Measurements from ENCODE around the gene PEMT. TPM values are rescaled to one million over a fixed set of nuclear protein-coding genes. Genes with fewer than 3 reads are reported as not detected.
A peak's percentile ranks its signal among the peaks of the same experiment; 100 is the strongest.

Gene PEMT
- total and polyA plus RNA-seq, 2 experiments from 2014 or later: 54.8 to 55.2 TPM

DNA sequence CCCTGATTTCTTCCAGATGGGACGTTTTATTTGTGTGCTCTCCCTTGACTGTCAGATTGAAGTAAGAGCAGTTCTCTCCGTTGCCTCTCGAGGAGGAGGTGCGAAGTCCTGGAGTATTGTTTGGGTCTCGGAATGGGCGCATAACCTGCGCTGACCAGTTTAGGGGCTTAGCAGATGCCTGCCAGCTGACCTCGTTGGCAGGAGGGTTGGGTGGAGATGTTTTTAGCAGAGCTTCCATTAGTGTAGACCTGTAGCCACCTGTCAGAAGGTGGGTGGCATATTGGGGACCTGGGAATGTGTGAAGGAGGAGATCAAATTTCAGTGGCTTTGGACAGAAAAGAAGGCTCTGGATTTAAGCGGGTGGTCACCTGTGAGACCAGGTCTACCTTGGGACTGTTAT, 98.9 kb downstream of the PEMT start:
- no peak for DNase-seq (ENCODE audit: low spot score)
- peaks cover 37% of the 10 kb centered on the region for H3K4me1 Mint-ChIP-seq
- Histone ChIP-seq H3K9me2 (ENCODE audit: insufficient read depth) (no peaks in the 10 kb centered on the region), H3K27ac (ENCODE audit: low read depth) (no peak overlapping the region; the same call in 1 of the 2 replicates), H2AFZ (no peak overlapping the region), H3K79me2 (replicated peaks; ENCODE audit: insufficient read depth) (no peaks in the 10 kb centered on the region), H4K20me1 (replicated peaks; ENCODE audit: insufficient read depth) (peaks cover 35% of the 10 kb centered on the region; the same call in 1 of the 2 replicates), H3K36me3 (ENCODE audit: insufficient read depth) (peaks cover 5% of the 10 kb centered on the region), H3K4me3 (no peak overlapping the region), H3K27me3 (ENCODE audit: insufficient read depth) (peaks cover 25% of the 10 kb centered on the region), H3F3A (replicated peaks; ENCODE audit: low read depth) (peaks cover 3% of the 10 kb centered on the region), H3K4me1 (ENCODE audit: insufficient read depth) (peaks cover 29% of the 10 kb centered on the region), H3K4me2 (no peak overlapping the region)
- H3K9me3 Mint-ChIP-seq: no peaks in the 10 kb centered on the region; the same call in 2 of the 3 replicates
- H3K27me3 Mint-ChIP-seq (ENCODE audit: insufficient read depth, low read depth, poor library complexity): peaks cover 31% of the 10 kb centered on the region
- TF ChIP-seq ZNF114 (CRISPR knock-in tag; IDR thresholded peaks at IDR 0.05): no peak
- TF ChIP-seq, protein P1, sequence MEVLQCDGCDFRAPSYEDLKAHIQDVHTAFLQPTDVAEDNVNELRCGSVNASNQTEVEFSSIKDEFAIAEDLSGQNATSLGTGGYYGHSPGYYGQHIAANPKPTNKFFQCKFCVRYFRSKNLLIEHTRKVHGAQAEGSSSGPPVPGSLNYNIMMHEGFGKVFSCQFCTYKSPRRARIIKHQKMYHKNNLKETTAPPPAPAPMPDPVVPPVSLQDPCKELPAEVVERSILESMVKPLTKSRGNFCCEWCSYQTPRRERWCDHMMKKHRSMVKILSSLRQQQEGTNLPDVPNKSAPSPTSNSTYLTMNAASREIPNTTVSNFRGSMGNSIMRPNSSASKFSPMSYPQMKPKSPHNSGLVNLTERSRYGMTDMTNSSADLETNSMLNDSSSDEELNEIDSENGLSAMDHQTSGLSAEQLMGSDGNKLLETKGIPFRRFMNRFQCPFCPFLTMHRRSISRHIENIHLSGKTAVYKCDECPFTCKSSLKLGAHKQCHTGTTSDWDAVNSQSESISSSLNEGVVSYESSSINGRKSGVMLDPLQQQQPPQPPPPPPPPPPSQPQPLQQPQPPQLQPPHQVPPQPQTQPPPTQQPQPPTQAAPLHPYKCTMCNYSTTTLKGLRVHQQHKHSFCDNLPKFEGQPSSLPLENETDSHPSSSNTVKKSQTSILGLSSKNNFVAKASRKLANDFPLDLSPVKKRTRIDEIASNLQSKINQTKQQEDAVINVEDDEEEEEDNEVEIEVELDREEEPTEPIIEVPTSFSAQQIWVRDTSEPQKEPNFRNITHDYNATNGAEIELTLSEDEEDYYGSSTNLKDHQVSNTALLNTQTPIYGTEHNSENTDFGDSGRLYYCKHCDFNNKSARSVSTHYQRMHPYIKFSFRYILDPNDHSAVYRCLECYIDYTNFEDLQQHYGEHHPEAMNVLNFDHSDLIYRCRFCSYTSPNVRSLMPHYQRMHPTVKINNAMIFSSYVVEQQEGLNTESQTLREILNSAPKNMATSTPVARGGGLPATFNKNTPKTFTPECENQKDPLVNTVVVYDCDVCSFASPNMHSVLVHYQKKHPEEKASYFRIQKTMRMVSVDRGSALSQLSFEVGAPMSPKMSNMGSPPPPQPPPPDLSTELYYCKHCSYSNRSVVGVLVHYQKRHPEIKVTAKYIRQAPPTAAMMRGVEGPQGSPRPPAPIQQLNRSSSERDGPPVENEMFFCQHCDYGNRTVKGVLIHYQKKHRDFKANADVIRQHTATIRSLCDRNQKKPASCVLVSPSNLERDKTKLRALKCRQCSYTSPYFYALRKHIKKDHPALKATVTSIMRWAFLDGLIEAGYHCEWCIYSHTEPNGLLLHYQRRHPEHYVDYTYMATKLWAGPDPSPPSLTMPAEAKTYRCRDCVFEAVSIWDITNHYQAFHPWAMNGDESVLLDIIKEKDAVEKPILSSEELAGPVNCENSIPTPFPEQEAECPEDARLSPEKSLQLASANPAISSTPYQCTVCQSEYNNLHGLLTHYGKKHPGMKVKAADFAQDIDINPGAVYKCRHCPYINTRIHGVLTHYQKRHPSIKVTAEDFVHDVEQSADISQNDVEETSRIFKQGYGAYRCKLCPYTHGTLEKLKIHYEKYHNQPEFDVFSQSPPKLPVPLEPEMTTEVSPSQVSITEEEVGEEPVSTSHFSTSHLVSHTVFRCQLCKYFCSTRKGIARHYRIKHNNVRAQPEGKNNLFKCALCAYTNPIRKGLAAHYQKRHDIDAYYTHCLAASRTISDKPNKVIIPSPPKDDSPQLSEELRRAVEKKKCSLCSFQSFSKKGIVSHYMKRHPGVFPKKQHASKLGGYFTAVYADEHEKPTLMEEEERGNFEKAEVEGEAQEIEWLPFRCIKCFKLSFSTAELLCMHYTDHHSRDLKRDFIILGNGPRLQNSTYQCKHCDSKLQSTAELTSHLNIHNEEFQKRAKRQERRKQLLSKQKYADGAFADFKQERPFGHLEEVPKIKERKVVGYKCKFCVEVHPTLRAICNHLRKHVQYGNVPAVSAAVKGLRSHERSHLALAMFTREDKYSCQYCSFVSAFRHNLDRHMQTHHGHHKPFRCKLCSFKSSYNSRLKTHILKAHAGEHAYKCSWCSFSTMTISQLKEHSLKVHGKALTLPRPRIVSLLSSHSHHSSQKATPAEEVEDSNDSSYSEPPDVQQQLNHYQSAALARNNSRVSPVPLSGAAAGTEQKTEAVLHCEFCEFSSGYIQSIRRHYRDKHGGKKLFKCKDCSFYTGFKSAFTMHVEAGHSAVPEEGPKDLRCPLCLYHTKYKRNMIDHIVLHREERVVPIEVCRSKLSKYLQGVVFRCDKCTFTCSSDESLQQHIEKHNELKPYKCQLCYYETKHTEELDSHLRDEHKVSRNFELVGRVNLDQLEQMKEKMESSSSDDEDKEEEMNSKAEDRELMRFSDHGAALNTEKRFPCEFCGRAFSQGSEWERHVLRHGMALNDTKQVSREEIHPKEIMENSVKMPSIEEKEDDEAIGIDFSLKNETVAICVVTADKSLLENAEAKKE (CRISPR knock-in tag; IDR thresholded peaks at IDR 0.05): no peak
- no peak for TF ChIP-seq STAT1 (IDR thresholded peaks at IDR 0.05; ENCODE audit: unreplicated experiment)
- TF ChIP-seq NANOG (IDR thresholded peaks at IDR 0.05; ENCODE audit: borderline replicate concordance): no peak
- no peak for TF ChIP-seq EZH2phosphoT487 (IDR thresholded peaks at IDR 0.05; ENCODE audit: unreplicated experiment)
- no peak for TF ChIP-seq POLR2AphosphoS5 (IDR thresholded peaks at IDR 0.05; ENCODE audit: low read depth)
- TF ChIP-seq EZH2 (IDR thresholded peaks at IDR 0.05; ENCODE audit: low read depth, unreplicated experiment): no peak
- TF ChIP-seq, protein P2, sequence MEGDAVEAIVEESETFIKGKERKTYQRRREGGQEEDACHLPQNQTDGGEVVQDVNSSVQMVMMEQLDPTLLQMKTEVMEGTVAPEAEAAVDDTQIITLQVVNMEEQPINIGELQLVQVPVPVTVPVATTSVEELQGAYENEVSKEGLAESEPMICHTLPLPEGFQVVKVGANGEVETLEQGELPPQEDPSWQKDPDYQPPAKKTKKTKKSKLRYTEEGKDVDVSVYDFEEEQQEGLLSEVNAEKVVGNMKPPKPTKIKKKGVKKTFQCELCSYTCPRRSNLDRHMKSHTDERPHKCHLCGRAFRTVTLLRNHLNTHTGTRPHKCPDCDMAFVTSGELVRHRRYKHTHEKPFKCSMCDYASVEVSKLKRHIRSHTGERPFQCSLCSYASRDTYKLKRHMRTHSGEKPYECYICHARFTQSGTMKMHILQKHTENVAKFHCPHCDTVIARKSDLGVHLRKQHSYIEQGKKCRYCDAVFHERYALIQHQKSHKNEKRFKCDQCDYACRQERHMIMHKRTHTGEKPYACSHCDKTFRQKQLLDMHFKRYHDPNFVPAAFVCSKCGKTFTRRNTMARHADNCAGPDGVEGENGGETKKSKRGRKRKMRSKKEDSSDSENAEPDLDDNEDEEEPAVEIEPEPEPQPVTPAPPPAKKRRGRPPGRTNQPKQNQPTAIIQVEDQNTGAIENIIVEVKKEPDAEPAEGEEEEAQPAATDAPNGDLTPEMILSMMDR (conservative IDR thresholded peaks at IDR 0.05; ENCODE audit: low read depth in 2 of 2): no peak
- TF ChIP-seq, protein P3, sequence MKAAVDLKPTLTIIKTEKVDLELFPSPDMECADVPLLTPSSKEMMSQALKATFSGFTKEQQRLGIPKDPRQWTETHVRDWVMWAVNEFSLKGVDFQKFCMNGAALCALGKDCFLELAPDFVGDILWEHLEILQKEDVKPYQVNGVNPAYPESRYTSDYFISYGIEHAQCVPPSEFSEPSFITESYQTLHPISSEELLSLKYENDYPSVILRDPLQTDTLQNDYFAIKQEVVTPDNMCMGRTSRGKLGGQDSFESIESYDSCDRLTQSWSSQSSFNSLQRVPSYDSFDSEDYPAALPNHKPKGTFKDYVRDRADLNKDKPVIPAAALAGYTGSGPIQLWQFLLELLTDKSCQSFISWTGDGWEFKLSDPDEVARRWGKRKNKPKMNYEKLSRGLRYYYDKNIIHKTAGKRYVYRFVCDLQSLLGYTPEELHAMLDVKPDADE (IDR thresholded peaks at IDR 0.05): no peak
- TF ChIP-seq JUNB (IDR thresholded peaks at IDR 0.05; ENCODE audit: unreplicated experiment): no peak
- TF ChIP-seq ZNF331 (CRISPR knock-in tag; IDR thresholded peaks at IDR 0.05; ENCODE audit: low read depth): no peak
- no peak for TF ChIP-seq CREB1 (CRISPR knock-in tag; IDR thresholded peaks at IDR 0.05; ENCODE audit: low read depth)
- TF ChIP-seq, protein P4, sequence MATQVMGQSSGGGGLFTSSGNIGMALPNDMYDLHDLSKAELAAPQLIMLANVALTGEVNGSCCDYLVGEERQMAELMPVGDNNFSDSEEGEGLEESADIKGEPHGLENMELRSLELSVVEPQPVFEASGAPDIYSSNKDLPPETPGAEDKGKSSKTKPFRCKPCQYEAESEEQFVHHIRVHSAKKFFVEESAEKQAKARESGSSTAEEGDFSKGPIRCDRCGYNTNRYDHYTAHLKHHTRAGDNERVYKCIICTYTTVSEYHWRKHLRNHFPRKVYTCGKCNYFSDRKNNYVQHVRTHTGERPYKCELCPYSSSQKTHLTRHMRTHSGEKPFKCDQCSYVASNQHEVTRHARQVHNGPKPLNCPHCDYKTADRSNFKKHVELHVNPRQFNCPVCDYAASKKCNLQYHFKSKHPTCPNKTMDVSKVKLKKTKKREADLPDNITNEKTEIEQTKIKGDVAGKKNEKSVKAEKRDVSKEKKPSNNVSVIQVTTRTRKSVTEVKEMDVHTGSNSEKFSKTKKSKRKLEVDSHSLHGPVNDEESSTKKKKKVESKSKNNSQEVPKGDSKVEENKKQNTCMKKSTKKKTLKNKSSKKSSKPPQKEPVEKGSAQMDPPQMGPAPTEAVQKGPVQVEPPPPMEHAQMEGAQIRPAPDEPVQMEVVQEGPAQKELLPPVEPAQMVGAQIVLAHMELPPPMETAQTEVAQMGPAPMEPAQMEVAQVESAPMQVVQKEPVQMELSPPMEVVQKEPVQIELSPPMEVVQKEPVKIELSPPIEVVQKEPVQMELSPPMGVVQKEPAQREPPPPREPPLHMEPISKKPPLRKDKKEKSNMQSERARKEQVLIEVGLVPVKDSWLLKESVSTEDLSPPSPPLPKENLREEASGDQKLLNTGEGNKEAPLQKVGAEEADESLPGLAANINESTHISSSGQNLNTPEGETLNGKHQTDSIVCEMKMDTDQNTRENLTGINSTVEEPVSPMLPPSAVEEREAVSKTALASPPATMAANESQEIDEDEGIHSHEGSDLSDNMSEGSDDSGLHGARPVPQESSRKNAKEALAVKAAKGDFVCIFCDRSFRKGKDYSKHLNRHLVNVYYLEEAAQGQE (IDR thresholded peaks at IDR 0.05; ENCODE audit: unreplicated experiment): no peak
- H3K36me3 Mint-ChIP-seq (ENCODE audit: low read depth): peaks cover 28% of the 10 kb centered on the region; the same call in 2 of the 3 replicates
- no peak for ATAC-seq
- H3K27ac Mint-ChIP-seq: no peak overlapping the region
- H3K4me3 Mint-ChIP-seq: peak overlapping the region; percentile 6; the same call in 1 of the 3 replicates
